ENCODE data around the gene A2M. TPM values are rescaled to one million over a fixed set of nuclear protein-coding genes. Genes with fewer than 3 reads are reported as not detected.

A2M gene
- total RNA-seq, 1 donor from 2014 or later, result 346 TPM

DNA sequence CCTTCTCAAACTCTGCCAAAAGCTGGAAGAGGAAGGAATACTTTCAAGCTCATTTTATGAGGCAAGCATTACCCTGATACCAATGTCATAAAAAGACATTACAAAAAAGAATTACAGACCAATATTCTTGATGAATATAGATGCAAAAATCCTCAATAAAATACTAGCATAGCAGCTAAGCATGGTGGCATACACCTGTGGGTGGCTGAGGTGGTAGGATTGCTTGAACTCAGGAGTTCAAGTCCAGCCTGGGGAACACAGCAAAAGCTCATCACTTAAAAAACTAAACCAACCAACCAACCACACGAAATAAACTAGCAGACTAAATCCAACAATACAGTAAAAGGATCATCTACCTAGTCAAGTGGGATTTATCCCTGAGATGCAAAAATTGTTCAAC lies 29.6 kb downstream of the A2M start:
- H3K36me3 Mint-ChIP-seq (ENCODE audit: unreplicated experiment), result peaks cover 25% of the 10 kb centered on the region
- no peaks in the 10 kb centered on the region for H3K4me1 Mint-ChIP-seq (ENCODE audit: low read depth, unreplicated experiment)
- no peak for DNase-seq
- TF ChIP-seq CTCF (IDR thresholded peaks at IDR 0.05; ENCODE audit: partially characterized antibody, unreplicated experiment), result no peak
- peaks cover 1% of the 10 kb centered on the region for H3K9me3 Mint-ChIP-seq (ENCODE audit: unreplicated experiment)
- no peaks in the 10 kb centered on the region for H3K27me3 Mint-ChIP-seq (ENCODE audit: unreplicated experiment)
- no peak overlapping the region for H3K4me3 Mint-ChIP-seq (ENCODE audit: unreplicated experiment)
- H3K27ac Mint-ChIP-seq (ENCODE audit: unreplicated experiment), result no peak overlapping the region

DNA sequence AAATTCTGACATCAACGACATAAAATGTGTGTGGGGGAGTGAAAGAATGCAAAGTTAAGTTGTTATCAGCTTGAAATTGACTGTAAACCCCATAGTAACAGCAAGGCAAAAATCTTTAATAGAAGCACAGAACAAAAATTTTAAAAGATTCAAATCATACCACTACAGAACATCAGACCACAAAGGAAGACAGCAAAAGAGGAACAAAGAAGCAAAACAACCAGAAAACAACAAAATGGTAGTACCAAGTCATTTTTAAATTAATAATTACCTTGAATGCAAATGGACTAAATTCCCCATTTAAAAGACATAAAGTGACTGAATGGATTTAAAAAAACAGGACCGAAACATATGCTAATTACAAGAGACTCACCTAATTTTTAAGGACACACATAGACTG lies 31.3 kb downstream of the A2M start:
- no peak overlapping the region for H3K27ac Mint-ChIP-seq (ENCODE audit: unreplicated experiment)
- H3K4me3 Mint-ChIP-seq (ENCODE audit: unreplicated experiment), result no peak overlapping the region
- TF ChIP-seq CTCF (IDR thresholded peaks at IDR 0.05; ENCODE audit: partially characterized antibody, unreplicated experiment), result no peak
- peaks cover 1% of the 10 kb centered on the region for H3K9me3 Mint-ChIP-seq (ENCODE audit: unreplicated experiment)
- DNase-seq, result no peak
- no peaks in the 10 kb centered on the region for H3K4me1 Mint-ChIP-seq (ENCODE audit: low read depth, unreplicated experiment)
- H3K27me3 Mint-ChIP-seq (ENCODE audit: unreplicated experiment), result no peaks in the 10 kb centered on the region
- peaks cover 21% of the 10 kb centered on the region for H3K36me3 Mint-ChIP-seq (ENCODE audit: unreplicated experiment)

DNA sequence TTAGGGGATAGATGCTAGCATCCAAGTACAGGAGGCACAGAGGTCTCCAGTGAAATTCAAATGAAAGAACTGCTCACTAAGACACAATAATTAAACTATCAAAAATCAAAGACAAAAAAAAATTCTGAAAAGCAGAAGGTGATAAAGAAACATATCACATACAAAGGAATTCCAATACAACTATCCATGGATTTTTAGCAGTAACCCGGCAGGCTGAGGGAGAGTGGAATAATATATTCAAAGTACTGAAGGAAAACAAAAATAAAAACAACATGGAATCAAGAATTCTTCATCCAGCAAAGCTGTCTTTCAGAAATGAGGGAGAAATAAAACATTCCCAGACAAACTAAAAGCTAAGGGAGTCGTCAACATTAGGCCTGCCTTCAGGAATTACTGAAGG lies 31.9 kb downstream of the A2M start:
- DNase-seq, result no peak
- Mint-ChIP-seq H3K4me1 (ENCODE audit: low read depth, unreplicated experiment) (no peaks in the 10 kb centered on the region), H3K4me3 (ENCODE audit: unreplicated experiment) (no peak overlapping the region), H3K27me3 (ENCODE audit: unreplicated experiment) (no peaks in the 10 kb centered on the region), H3K27ac (ENCODE audit: unreplicated experiment) (no peak overlapping the region), H3K9me3 (ENCODE audit: unreplicated experiment) (peaks cover 1% of the 10 kb centered on the region), H3K36me3 (ENCODE audit: unreplicated experiment) (peaks cover 21% of the 10 kb centered on the region)
- TF ChIP-seq CTCF (IDR thresholded peaks at IDR 0.05; ENCODE audit: partially characterized antibody, unreplicated experiment), result no peak

GRCh38 chr12:9081667-9082427 lies 33.9 kb downstream of the A2M start:
- no peak overlapping the region for H3K4me3 Mint-ChIP-seq (ENCODE audit: unreplicated experiment)
- H3K4me1 Mint-ChIP-seq (ENCODE audit: low read depth, unreplicated experiment), result no peaks in the 10 kb centered on the region
- peaks cover 1% of the 10 kb centered on the region for H3K9me3 Mint-ChIP-seq (ENCODE audit: unreplicated experiment)
- H3K27me3 Mint-ChIP-seq (ENCODE audit: unreplicated experiment), result no peaks in the 10 kb centered on the region
- no peak for DNase-seq
- H3K36me3 Mint-ChIP-seq (ENCODE audit: unreplicated experiment), result peaks cover 18% of the 10 kb centered on the region
- H3K27ac Mint-ChIP-seq (ENCODE audit: unreplicated experiment), result no peak overlapping the region
- no peak for TF ChIP-seq CTCF (IDR thresholded peaks at IDR 0.05; ENCODE audit: partially characterized antibody, unreplicated experiment)

DNA sequence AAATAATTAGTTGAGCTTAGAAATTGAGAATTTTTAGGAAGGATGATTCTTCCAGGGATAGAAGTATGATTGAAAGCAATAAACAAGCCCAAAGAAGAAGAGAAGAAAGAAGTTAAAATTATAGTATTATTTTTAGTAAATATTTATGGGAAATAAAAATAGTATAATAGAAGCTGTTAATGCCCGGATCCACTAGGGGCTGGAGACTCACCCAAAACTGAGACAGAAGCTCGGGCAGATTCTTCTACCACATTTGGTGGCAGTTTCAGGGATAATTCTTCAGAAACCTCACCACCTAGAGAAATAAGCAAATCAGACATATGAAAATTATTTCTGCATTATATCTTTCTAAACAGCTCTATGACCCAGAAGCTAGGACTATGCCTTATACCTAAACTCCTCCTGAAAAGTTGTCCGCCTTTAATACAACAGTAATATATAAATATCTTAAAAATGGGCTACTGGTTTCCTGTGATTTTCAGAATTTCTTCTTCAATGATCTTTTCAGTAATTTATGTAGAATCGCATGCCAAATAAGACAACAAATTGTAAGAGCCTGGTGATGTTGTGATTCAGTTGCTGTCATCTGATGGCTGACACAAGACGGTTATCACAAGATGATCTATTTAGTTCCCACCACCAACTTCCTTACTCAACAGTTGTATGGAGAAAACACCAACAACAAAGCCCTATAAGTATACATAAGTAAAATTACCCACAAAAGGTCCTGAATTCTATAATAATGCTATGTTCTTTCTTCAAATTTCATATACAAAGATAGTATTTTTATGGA lies 35.6 kb downstream of the A2M start:
- Mint-ChIP-seq H3K4me3 (ENCODE audit: unreplicated experiment) (no peak overlapping the region), H3K27ac (ENCODE audit: unreplicated experiment) (no peak overlapping the region), H3K36me3 (ENCODE audit: unreplicated experiment) (peaks cover 18% of the 10 kb centered on the region), H3K27me3 (ENCODE audit: unreplicated experiment) (no peaks in the 10 kb centered on the region), H3K9me3 (ENCODE audit: unreplicated experiment) (peaks cover 1% of the 10 kb centered on the region), H3K4me1 (ENCODE audit: low read depth, unreplicated experiment) (no peaks in the 10 kb centered on the region)
- no peak for TF ChIP-seq CTCF (IDR thresholded peaks at IDR 0.05; ENCODE audit: partially characterized antibody, unreplicated experiment)
- DNase-seq, result no peak

Measured in glutamatergic neuron (in vitro differentiated cells).